MCF 10A (cell line): Measurements from ENCODE around the gene NECAB2. TPM values are rescaled to one million over a fixed set of nuclear protein-coding genes. Genes with fewer than 3 reads are reported as not detected.

Experiments
- BruUV-seq: library from RNA; stranded (reverse); fragments of 400-500 nt; replicated peaks from 2 replicates; lab custom pipeline; 2021; lab: Mats Ljungman, UMichigan
- CTCF ChIA-PET: fragments of 300-600 bp; sonication (Branson Sonifier 250); formaldehyde crosslinking; extraction: SDS; loops from one replicate; lab custom pipeline; 2021; ENCODE audit warnings: antibody characterized with exemption, inconsistent platforms; lab: Yijun Ruan, JAX
- POLR2A ChIA-PET: fragments of 300-600, 350-650 bp; sonication (Branson Sonifier 250); formaldehyde crosslinking; extraction: SDS; loops from one replicate; lab custom pipeline; 2020; ENCODE audit warnings: antibody characterized with exemption, inconsistent platforms; lab: Yijun Ruan, JAX
- DNase-seq: peaks from one replicate; pipeline ENCODE4 v3.0.0-alpha.2; 2018; ENCODE audit not compliant: unreplicated experiment
- H3K27ac Mint-ChIP-seq: one replicate; pipeline ENCODE4 v1.8.0; 2022; ENCODE audit warnings: mild to moderate bottlenecking, low read depth, mixed read lengths; ENCODE audit not compliant: unreplicated experiment
- H3K27me3 Mint-ChIP-seq: one replicate; pipeline ENCODE4 v1.8.0; 2022; ENCODE audit warnings: mixed read lengths; ENCODE audit not compliant: insufficient read depth, unreplicated experiment
- H3K36me3 Mint-ChIP-seq: one replicate; pipeline ENCODE4 v1.8.0; 2022; ENCODE audit warnings: mild to moderate bottlenecking, moderate library complexity, mixed read lengths; ENCODE audit not compliant: insufficient read depth, unreplicated experiment
- H3K4me1 Mint-ChIP-seq: one replicate; pipeline ENCODE4 v1.8.0; 2022; ENCODE audit warnings: mixed read lengths; ENCODE audit not compliant: insufficient read depth, unreplicated experiment
- H3K4me3 Mint-ChIP-seq: one replicate; pipeline ENCODE4 v1.8.0; 2022; ENCODE audit warnings: mild to moderate bottlenecking, moderate library complexity, mixed read lengths; ENCODE audit not compliant: unreplicated experiment
- H3K9me3 Mint-ChIP-seq: one replicate; pipeline ENCODE4 v1.8.0; 2022; ENCODE audit warnings: mixed read lengths; ENCODE audit not compliant: unreplicated experiment
- CTCF ChIP-seq: fragments of 200-600 bp; IDR thresholded peaks from one replicate; pipeline ENCODE4 v1.8.0; 2022; ENCODE audit warnings: antibody characterized with exemption, mild to moderate bottlenecking; ENCODE audit not compliant: unreplicated experiment
- intact Hi-C: fragments of 100-400 bp; cut with micrococcal nuclease; formaldehyde crosslinking; loops from 2 replicates; pipeline ENCODE4 v1.14.1; 2022
- total RNA-seq: library from RNA; stranded (reverse); gene quantifications from 2 replicates; pipeline ENCODE4 v1.2.3, GENCODE V29; 2022

Gene NECAB2
- total RNA-seq, 1 experiment from 2014 or later = 2.3 TPM

- peaks cover 6% of the 10 kb centered on the region for H3K4me1 Mint-ChIP-seq
Measured at GRCh38 chr16:83971165-83972130, 3.4 kb downstream of the NECAB2 start.

GRCh38 chr16:83972256-83973008, 4.4 kb downstream of the NECAB2 start:
- H3K4me3 Mint-ChIP-seq = no peak overlapping the region
- no TSS peak for BruUV-seq
- ChIA-PET POLR2A (no interaction called here), CTCF (interaction anchor here (0.6 to 3.3 kb wide), 6 partner anchors 8 to 74 kb away, joined by 3 to 12 read pairs (median 4); partner anchors contain the start of gene SLC38A8)
- peaks cover 23% of the 10 kb centered on the region for H3K27me3 Mint-ChIP-seq
- H3K27ac Mint-ChIP-seq = no peak overlapping the region
- peaks cover 7% of the 10 kb centered on the region for H3K36me3 Mint-ChIP-seq
- peaks cover 6% of the 10 kb centered on the region for H3K4me1 Mint-ChIP-seq
- H3K9me3 Mint-ChIP-seq = no peaks in the 10 kb centered on the region
- TF ChIP-seq CTCF = no peak
- intact Hi-C loops = no loop called here
- no peak for DNase-seq

More at GRCh38 chr16:83971165-83972130, 3.4 kb downstream of the NECAB2 start:
- intact Hi-C loops = no loop called here
- BruUV-seq = no TSS peak
- Mint-ChIP-seq H3K36me3 (peaks cover 7% of the 10 kb centered on the region), H3K9me3 (no peaks in the 10 kb centered on the region), H3K27me3 (peaks cover 23% of the 10 kb centered on the region), H3K27ac (no peak overlapping the region), H3K4me3 (no peak overlapping the region)
- ChIA-PET CTCF (interaction anchor here (0.6 to 3.3 kb wide), 11 partner anchors 9 to 215 kb away, joined by 3 to 18 read pairs (median 4); partner anchors contain the start of genes OSGIN1, SLC38A8 and TAF1C), POLR2A (interaction anchor here (0.6 to 1.4 kb wide), 3 partner anchors 12 to 204 kb away, joined by 3 to 4 read pairs (median 3); no protein-coding TSS in a partner anchor)
- DNase-seq = peak; percentile 3
- TF ChIP-seq CTCF = no peak

GRCh38 chr16:83973077-83973476, 5.0 kb downstream of the NECAB2 start:
- H3K27me3 Mint-ChIP-seq = peaks cover 16% of the 10 kb centered on the region

More at GRCh38 chr16:83973077-83973476, 5.0 kb downstream of the NECAB2 start:
- Mint-ChIP-seq H3K27ac (no peak overlapping the region), H3K36me3 (peaks cover under 1% of the 10 kb centered on the region), H3K4me1 (peaks cover under 1% of the 10 kb centered on the region), H3K4me3 (no peak overlapping the region), H3K9me3 (peaks cover 2% of the 10 kb centered on the region)
- intact Hi-C loops = no loop called here
- DNase-seq = no peak
- no peak for TF ChIP-seq CTCF
- POLR2A ChIA-PET = no interaction called here
- CTCF ChIA-PET = interaction anchor here (1.5 kb wide), 1 partner anchor 92 kb away, joined by 3 read pairs; no protein-coding TSS in a partner anchor
- BruUV-seq = no TSS peak
